GM12892 (cell line): ENCODE data around the gene RDH5. TPM values are rescaled to one million over a fixed set of nuclear protein-coding genes. Genes with fewer than 3 reads are reported as not detected.
A peak's percentile ranks its signal among the peaks of the same experiment; 100 is the strongest.

Source experiments
- DNase-seq: peaks from one replicate; pipeline ENCODE4 v3.0.0; 2011; ENCODE audit not compliant: insufficient read length
- FAIRE-seq: peaks from 2 replicates; lab custom pipeline; 2011; peaks lifted over from hg19 to GRCh38; lab: Jason Lieb, UNC
- POLR2A ChIP-seq: IDR thresholded peaks from 2 replicates; pipeline ENCODE4 v1.6.1; 2011; ENCODE audit warnings: low read depth, low read length, control low read depth
- POLR2AphosphoS5 ChIP-seq: IDR thresholded peaks from 2 replicates; pipeline ENCODE4 v1.6.1; 2011; ENCODE audit warnings: low read depth, low read length, control low read depth
- TAF1 ChIP-seq: IDR thresholded peaks from 2 replicates; pipeline ENCODE4 v1.6.1; 2011; ENCODE audit warnings: low read depth, mild to moderate bottlenecking, control low read depth, low read length, borderline replicate concordance
- polyA plus RNA-seq: library from polyadenylated mRNA; unstranded; fragments of >200 nt; gene quantifications from one replicate; pipeline ENCODE4 v1.2.1, GENCODE V29; 2012; ENCODE audit warnings: missing spikeins, inconsistent platforms; ENCODE audit not compliant: missing spikeins

Gene RDH5, protein sequence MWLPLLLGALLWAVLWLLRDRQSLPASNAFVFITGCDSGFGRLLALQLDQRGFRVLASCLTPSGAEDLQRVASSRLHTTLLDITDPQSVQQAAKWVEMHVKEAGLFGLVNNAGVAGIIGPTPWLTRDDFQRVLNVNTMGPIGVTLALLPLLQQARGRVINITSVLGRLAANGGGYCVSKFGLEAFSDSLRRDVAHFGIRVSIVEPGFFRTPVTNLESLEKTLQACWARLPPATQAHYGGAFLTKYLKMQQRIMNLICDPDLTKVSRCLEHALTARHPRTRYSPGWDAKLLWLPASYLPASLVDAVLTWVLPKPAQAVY
- 3.9 TPM for polyA plus RNA-seq

DNA sequence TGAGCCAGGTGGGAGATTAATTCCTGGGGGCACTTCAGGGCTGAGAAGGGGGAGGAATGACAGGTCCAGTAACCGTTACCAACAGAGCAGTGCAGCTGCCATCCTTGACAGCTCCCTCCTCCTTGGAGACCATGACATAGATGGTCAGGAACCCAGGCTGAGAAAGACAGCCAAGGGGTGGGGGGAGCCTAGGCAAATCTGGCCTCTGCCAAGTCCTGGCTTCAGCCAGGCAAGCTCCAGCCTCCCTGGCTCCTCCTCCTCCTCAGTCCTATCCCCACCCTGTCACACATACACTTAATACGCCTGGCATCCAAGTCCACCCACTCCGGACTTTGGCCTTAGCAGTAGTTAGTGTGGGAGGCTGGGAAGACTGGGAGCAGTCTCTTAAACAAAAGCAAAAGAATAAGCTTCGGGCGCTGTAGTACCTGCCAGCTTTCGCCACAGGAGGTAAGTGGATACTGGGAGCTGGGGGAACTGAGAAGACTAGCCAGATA is at the start of gene RDH5:
RDH5 (plus strand) TSS at position 323 of the 494 bp plus-strand sequence. CDS start 792 bp downstream, outside the sequence.
- FAIRE-seq (no peak), DNase-seq (no peak)
- TF ChIP-seq POLR2A (no peak), POLR2AphosphoS5 (no peak), TAF1 (no peak)

DNA sequence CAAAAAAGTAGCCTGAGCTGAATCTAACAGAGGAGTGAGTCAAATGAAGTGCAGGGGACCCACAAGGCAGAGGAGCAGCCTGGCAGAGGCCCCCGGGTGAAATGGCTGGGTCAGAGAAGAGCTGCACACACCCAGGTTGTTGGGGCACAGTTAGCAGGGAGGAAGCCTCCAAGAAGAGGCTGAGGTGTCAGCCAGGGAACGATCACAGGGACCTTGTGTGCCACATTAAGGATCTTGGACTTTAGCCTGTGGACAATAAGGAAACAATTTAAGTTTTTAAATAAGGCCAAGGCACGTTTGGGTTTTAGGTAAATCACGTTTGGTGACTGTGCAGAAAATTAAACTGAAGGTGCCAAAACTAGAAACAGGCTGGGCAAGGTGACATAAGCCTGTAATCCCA is 48.4 kb upstream of the RDH5 start:
- FAIRE-seq (no peak), DNase-seq (no peak)
- no peak for TF ChIP-seq TAF1
- no peak for TF ChIP-seq POLR2AphosphoS5
- TF ChIP-seq POLR2A: no peak

DNA sequence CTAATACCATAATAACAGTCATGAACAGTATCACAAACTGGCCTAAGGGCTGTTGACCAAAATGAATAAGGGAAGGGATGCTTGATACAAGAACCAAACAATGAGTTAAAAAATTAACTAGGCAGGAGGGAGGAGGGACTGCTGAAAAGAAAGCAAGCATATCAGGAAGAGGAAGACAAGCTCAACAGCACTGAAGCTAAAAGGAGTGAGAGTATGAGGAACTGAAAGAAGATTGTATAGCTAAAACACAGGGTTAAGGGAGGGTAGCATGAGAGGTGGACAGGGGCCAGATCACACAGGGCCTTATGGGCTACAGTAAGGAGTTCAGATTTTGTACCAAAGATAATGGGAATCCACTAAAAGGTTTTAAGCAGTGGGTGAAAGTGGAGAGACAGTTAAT is 46.6 kb upstream of the RDH5 start:
- no peak for TF ChIP-seq POLR2A
- no peak for TF ChIP-seq POLR2AphosphoS5
- no peak for TF ChIP-seq TAF1
- peak; percentile 91 for FAIRE-seq

DNA sequence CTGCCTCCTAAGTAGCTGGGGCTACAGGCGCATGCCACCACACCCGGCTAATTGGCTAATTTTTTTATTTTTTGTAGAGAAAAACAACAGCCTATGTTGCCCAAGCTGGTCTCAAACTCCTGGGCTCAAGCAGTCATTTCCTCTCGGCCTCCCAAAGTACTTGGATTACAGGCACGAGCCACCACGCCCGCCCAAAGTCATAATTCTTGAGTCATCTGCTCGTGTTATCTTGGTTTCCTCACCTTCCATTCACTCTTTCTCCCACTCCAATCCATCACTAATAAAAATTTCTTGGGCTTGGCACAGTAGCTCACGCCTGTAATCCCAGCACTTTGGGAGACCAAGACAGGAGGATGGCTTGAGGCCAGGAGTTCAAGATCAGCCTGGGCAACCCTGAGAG is 44.5 kb upstream of the RDH5 start:
- TF ChIP-seq POLR2A: no peak
- TF ChIP-seq POLR2AphosphoS5: no peak
- no peak for TF ChIP-seq TAF1
- no peak for FAIRE-seq
- no peak for DNase-seq

More for the DNA sequence above, 46.6 kb upstream of the RDH5 start:
- DNase-seq: no peak

DNA sequence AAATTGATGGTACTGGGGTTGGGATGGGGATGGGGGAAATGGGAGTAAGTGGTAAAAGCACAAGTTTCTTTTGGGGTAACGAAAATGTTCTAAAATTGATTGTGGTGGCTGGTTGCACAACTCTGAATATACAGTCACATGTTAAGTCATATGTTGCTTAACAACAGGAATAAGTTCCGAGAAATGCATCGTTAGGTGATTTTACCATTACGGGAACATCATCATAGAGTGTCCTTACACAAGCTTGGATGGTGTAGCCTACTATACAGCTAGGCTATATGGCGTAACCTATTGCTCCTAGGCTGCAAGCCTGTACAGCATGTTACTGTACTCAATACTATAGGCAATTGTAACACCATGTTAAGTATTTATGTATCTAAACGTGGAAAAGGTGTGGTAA is 43.5 kb upstream of the RDH5 start:
- DNase-seq (no peak), FAIRE-seq (no peak)
- TF ChIP-seq POLR2AphosphoS5 (no peak), POLR2A (no peak), TAF1 (no peak)

DNA sequence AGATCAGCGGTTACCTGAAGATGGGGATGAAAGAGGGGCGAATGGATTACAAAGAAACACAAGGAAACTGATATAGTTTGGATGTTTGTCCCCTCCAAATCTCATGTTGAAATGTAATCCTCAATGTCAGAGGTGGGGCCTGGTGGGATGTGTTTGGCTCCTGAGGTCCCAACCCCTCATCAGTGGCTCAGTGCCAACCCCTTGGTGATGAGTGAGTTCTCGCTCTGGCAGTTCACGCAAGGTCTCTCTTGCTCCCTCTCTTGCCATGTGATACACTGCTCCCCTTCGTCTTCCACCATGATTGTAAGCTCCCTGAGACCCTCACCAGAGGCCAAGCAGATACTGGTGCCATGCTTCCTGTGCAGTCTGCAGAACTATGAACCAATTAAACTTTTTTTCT is 40.5 kb upstream of the RDH5 start:
- TF ChIP-seq POLR2AphosphoS5: no peak
- no peak for TF ChIP-seq TAF1
- no peak for TF ChIP-seq POLR2A
- DNase-seq (no peak), FAIRE-seq (no peak)

DNA sequence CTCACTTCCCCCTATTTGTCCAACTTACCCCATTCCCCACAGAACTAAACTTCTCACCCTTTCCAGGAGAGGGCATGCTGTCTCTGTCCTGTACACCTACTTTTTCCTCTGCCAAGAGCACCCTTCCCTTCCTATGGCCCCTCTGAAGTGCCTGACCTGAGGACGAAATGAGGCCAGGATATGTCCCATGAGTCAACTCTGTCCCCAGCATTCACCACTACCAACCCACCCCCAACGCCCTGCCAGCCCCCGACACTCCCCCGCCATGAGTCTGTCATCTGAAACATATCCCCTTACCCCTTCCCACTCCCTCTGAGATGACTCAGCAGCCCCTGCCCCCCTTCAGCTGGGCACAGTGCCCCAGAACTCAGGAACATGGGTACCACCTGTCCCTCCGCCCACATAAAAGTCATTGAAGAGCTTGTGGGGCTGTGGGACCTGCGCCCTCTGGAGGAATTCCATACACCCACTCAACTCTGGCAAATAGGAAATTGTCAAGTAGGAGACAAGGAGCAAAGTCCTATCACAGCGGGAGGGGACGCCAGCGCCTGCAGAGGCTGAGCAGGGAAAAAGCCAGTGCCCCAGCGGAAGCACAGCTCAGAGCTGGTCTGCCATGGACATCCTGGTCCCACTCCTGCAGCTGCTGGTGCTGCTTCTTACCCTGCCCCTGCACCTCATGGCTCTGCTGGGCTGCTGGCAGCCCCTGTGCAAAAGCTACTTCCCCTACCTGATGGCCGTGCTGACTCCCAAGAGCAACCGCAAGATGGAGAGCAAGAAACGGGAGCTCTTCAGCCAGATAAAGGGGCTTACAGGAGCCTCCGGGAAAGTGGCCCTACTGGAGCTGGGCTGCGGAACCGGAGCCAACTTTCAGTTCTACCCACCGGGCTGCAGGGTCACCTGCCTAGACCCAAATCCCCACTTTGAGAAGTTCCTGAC is 38.8 kb upstream of the RDH5 start:
- DNase-seq: no peak
- no peak for FAIRE-seq
- TF ChIP-seq POLR2AphosphoS5: no peak
- TF ChIP-seq POLR2A: no peak
- no peak for TF ChIP-seq TAF1

DNA sequence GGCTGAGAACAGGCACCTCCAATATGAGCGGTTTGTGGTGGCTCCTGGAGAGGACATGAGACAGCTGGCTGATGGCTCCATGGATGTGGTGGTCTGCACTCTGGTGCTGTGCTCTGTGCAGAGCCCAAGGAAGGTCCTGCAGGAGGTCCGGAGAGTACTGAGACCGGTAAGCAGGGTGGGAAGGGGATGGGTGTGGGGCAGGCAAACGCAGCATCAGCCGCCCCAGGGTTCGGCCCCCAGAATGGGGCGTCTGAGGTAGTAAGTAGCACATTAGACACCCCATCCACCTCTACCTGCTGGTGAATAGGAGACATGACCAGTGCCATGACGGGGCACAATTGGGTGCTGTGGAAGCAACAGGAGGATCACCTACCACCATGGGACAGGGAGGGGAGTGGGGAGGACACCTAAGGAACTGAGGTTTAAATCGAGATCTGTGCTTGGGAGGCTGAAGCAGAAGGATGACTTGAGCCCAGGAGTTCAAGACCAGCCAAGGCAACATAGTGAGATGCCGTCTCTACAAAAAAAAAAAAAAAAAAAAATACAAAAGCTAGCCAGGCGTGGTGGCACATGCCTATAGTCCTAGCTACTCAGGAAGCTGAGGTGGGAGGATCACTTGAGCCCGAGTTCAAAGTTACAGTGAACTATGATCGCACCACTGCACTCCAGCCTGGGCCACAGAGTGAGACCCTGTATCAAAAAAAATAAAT is 38.0 kb upstream of the RDH5 start:
- DNase-seq: no peak
- TF ChIP-seq POLR2AphosphoS5: no peak
- TF ChIP-seq TAF1: no peak
- TF ChIP-seq POLR2A: no peak
- FAIRE-seq: no peak

DNA sequence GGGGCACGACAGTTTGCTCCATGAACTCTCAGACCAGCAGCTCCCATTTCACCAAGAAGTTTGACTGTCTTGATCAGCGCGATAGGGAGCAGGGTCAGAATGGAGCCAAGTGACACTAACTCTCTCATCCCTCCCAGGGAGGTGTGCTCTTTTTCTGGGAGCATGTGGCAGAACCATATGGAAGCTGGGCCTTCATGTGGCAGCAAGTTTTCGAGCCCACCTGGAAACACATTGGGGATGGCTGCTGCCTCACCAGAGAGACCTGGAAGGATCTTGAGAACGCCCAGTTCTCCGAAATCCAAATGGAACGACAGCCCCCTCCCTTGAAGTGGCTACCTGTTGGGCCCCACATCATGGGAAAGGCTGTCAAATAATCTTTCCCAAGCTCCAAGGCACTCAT is 36.5 kb upstream of the RDH5 start:
- FAIRE-seq (no peak), DNase-seq (no peak)
- TF ChIP-seq POLR2AphosphoS5 (no peak), POLR2A (no peak), TAF1 (no peak)

DNA sequence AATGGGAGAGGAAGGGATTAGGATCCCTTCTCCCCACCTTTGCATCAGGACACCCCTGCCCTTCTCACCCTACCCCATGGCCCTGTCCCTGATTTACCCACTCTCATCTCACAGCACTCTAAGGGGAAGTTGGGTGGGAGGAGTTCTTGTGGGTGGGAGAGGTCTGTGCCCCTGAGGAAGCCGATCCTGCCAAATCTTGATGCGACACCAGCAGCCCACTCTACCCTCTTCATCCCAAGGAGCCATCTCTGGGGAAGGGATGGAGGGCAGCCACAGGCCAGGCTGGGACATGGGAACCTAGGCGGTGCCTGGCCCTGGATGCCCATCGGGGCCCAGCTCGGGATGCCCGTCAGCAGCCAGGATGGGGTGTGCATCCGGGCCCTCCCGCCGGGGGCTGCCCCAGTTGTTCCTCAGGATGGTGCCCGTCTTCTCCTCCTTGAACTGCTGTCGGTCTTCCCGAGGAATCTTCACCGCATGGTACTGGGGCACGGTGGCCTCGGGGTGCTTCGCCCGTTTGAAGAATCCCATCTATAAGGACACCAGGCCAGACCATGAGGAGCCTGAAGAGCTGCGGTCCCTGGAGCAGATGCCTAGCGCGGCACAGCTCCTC is 35.3 kb upstream of the RDH5 start:
- TF ChIP-seq POLR2A (no peak), TAF1 (no peak), POLR2AphosphoS5 (no peak)
- FAIRE-seq: no peak
- no peak for DNase-seq
